Lower leg skin (tissue), 3 donors: ENCODE results near the gene MUSK.

Experiments
- POLR2A ChIP-seq, 2 donors: fragments of 450-650 bp; IDR thresholded peaks; one replicate each; pipeline ENCODE4 v1.6.1; 2016 to 2017; ENCODE audit warnings: antibody characterized with exemption in 2 of 2, mild to moderate bottlenecking in 1 of 2, moderate library complexity in 1 of 2
- TF ChIP-seq, protein P1 (sequence below), 3 donors: fragments of 450-650 bp; IDR thresholded peaks; one replicate each; pipeline ENCODE4 v1.5.1; 2016; ENCODE audit warnings: antibody characterized with exemption in 3 of 3, mild to moderate bottlenecking in 3 of 3, moderate library complexity in 2 of 3

DNA sequence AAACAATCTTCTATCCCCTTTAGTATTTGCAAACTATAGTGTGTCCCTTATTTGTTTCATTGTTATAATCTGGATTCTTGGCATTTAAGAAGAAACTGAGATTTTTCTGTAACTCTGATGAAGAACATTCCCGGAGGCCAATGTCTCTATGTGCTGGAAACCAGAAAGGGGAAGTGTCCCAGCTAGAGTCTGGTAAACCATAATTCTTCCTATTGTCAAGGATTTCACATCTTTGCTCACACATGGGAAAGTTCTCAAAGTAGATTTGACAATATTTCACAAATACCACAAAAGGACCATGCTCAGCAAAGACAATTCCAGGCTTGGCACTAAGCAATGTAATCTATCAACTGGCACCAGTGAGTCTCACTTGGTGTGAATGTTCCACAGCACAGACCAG, 146.8 kb downstream of the MUSK start:
- TF ChIP-seq, protein P1, sequence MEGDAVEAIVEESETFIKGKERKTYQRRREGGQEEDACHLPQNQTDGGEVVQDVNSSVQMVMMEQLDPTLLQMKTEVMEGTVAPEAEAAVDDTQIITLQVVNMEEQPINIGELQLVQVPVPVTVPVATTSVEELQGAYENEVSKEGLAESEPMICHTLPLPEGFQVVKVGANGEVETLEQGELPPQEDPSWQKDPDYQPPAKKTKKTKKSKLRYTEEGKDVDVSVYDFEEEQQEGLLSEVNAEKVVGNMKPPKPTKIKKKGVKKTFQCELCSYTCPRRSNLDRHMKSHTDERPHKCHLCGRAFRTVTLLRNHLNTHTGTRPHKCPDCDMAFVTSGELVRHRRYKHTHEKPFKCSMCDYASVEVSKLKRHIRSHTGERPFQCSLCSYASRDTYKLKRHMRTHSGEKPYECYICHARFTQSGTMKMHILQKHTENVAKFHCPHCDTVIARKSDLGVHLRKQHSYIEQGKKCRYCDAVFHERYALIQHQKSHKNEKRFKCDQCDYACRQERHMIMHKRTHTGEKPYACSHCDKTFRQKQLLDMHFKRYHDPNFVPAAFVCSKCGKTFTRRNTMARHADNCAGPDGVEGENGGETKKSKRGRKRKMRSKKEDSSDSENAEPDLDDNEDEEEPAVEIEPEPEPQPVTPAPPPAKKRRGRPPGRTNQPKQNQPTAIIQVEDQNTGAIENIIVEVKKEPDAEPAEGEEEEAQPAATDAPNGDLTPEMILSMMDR (IDR thresholded peaks at IDR 0.05) = no peak
- TF ChIP-seq POLR2A (IDR thresholded peaks at IDR 0.05) = no peak
